Measurements from ENCODE around the gene WEE2.
"Not testable (repeated sequence)": the region's sequence is repeated elsewhere in the genome, so short reads cannot be mapped to it uniquely, and the experiment has no call there.

WEE2 gene

DNA sequence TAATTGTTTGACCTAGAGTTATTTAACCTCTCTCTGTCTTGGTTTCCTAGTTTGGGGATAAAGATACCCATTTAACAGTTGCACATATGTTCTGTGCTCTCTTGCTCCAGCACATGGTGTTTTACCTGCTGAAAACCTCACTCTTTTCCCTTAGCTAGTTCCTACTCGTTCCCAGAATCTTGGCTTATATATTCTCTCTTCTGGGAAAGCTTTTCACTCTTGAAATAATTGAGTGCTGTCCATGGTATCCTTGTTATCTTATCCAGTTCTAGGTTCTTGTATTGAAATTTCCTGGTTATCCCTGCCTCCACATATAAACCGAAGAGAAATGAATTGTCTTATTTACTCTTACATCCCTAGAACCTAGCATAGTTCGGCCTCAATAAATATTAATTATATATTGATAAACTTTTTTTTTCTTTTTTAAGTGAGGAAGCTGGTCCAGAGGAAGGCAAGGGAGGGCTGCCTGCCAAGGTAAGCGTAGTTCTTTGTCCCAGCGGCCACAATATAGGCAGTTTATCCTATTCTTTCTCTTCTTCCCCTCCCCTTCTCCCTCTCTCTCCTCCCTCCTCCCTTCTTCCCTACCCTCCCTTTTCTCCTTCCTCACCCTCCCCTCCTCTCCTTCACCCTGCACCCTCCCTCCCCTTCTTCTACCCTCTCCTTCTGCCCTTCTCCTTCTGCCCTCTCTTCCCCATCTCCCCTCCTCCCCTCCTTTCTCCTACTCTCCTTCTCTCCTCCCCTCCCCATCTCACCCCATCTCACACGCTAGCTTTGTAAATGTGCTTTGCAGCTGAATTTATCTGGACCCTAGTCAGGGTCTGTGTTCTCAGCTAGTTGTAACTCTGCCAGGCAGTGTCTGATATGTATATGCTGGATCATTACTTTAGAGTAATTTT is 7.9 kb downstream of the WEE2 start:
- DNase-seq = no peak

DNA sequence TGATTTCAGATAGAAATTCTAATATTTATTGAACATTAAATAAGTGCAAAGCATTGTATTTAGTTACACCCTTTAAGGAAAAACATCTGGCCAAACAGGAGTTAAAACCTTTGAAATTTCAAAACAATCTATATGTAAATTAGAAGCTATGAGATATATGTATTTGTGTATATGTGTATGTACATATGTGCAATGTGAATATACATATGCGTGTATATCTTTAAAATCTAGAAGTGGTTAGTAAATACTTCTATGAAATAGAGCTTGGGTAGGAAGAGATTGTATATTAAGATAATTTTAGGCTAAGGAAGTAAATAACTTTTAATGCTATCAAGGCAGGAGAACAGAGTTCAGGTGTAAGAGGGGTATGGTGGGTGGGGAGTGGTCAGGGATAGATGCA is 9.3 kb downstream of the WEE2 start:
- no peak for DNase-seq

DNA sequence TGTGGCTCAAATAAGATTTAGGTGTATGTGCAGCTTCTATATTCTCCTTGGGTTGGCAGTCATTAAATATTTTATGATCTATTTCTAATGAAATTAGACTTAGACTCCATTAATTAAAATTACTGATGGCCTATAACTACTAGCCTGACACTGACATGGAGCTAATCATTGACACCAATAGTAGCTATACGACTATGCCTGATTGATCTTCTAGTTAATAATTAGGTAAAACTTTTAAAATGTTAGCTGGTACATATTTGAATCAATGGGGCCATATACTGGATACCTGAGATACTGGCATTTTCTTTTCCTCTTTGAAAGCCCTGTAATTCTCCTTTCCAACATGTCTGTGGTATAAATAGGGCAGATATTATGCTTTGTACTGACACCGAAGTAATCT is 14.4 kb downstream of the WEE2 start:
- DNase-seq = no peak

DNA sequence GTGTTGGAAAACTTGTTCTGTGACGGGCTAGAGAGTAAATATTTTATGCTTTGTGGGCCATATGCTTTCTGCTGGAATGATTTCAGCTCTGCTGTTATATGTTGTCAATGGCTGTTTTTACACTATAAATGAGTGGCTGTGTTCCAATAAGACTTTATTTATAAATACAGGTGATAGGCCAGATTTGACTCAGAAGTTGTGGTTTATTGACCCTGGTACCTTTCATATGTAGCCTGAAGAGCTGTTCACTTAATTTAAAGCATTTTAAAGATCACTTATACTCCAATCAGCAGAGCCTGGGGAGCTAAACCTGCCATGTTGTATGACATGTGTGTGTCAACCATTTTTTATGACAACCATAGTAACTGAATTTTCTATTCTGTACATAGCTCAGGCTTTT is 20.9 kb downstream of the WEE2 start:
- DNase-seq = no peak

DNA sequence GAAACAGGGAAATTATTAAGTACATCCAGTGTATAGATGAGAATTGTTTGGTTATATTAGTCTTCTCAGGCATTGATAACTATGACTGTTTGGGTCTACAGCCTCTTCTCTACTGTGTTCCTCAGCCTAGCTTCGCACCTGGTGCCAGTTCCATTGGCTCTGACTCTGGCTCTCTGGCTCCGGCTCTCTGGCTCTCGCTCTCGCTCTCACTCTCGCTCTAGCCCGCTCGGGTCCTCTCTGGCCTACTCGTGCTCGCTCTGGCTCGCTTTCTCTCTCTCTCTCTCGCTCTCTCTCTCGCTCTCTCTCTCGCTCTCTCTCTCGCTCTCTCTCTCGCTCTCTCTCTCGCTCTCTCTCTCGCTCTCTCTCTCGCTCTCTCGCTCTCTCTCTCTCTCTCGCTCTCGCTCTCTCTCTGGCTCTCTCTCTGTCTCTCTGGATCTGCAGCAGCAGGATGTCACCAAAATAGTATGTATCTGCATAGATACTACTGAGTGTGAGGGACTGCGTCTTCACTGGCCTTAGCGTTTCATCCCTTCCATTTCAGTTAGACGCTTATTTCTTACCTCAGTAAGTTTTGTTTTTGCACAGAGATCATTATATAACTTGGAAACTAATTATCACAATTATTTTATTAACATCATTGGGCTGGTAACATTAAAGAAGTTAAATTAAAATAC is 23.5 kb downstream of the WEE2 start:
- DNase-seq = no peak

DNA sequence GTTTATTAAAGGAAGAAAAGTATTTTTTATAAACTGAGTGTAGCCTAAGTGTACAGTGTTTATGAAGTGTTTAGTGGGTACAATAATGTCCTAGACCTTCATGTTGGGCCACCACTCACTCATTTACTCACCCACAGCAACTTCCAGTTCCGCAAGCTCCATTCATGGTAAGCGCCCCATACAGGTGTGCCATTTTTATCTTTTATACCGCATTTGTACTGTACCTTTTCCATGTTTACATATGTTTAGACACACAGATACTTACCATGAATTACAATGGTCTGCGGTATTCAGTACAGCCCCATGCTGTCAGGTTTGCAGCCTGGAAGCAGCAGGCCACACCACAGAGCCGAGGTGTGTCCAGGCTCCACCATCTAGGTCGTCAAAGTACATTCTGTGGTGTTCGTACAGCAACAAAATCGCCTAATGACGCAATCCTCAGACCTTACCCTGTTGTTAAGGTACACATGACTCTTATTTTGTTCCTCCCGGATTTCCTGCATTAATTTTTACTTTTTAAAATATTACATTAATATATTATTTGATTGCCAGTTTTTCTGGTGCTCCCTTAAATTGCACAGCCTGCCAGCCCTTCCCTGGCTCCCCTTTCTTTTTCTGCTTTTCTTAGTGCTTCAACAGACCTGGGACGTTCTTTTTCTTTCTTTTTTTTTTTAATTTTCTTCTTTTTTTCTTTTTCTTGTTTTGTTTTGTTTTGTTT is 29.1 kb downstream of the WEE2 start:
- DNase-seq = no peak

DNA sequence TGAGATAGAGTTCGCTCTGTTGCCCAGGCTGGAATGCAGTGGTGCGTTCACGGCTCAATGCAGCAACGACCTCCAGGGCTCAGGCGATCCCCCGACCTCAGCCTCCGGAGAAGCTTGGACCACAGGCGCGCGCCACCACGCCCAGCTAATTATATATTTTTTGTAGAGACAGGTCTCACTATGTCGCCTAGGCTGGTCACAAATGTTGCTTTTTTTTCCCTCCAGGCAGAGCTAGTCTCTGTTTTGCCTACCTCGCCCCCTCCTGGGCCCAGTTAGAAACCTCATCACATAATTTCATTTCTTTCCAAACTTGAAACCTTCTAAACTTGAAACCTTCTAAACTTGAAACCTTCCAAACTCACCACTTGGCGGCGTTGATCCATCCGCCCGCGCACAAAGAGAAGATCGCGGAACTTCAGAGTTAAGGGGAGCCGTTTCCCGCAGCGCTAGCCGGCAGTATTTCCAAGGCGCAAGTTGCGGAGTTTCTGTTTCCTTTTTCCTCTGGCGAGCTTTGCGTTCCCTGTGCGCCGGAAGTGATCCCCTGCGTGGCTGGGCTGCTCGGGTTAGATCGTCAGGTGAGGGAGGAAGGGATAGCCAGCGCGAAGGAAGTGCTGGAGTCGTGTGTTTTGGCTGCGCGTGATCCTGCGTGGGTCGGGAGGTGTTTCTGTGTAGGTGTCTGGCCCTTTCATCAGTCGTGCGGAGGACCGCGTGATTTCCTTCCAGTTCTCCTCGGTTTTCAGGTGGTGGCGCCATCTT is 29.9 kb downstream of the WEE2 start, which contains the start of gene SSBP1:
SSBP1 (plus strand) TSS at position 523 of the 756 bp plus-strand sequence. CDS start 809 bp downstream, outside the sequence.
- DNase-seq = peak; percentile 96

DNA sequence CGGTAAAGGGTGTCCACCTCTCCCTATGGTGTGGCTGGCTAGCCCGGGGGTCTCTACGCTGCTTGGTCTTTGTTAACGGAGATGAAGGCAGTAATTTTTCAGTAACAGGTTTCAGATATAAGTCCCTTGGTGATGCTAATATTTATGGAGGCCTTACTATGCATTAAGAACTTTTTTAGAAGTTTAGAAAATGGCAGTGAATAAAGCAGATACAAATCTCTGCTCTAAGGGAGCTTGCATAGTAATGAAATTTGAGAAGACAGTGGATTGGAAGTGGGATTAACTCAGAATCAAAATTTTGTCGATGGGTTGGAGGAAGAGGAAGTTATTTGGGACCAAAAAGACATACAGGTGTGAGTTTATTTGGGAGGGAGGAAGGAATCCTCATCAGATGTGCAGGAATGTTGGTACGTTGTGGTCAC is 30.4 kb downstream of the WEE2 start:
- DNase-seq = no peak

DNA sequence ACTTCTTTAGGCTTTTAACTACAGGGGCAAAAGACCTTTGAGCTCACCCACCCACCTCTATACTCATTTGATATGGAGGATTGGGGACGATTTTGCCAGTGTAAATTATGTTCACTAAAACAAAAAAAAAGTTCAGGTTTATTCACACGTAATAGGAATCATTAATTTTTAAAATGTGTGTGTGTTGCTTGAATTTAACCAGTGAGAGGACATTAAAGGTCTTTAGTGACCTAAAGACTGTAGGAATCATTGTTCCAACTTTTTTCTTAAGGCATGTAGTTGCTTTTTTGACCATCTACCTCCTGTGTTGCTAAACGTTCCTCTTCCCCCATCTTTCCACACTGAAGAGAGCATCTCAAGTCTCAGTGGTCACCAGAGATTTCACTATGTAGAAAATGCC is 31.1 kb downstream of the WEE2 start:
- no peak for DNase-seq

DNA sequence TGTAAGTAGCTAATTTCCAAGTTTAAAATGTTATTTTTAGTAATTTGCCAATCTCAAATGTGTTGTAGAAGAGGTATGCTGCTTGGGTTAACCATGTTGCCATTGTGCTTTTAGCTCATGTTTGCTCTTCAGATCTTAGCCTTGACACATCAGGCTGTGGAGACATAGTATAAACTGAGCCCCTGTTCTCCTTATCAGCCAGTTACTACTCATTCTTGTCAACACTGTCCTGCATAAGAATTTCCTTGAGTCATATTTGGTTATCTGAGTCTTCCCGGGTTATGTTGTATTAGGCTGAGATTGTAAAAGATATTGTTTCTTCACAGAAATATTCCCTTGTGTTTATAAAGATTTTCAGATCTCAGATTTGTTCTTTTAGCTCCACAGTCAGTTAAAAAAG is 34.1 kb downstream of the WEE2 start:
- DNase-seq = no peak

DNA sequence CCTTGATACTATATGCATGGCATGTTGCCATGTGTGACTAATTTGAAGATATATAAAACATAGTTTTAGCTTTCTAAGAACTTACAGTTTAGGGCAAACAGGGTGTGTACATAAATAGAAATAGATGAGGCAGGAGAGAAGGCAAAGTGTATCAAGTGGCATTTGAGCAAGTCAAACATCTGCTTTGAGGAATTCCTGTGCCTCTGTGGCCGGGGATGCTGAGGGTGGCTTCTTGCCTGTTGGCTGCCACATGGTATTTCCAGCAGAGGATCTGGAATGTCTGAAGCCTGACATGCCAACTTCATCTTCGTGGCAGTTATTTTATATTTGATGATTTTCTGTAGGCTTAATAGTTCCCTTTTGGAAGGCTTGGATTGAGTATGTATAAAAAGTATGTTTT is 36.0 kb downstream of the WEE2 start:
- no peak for DNase-seq

DNA sequence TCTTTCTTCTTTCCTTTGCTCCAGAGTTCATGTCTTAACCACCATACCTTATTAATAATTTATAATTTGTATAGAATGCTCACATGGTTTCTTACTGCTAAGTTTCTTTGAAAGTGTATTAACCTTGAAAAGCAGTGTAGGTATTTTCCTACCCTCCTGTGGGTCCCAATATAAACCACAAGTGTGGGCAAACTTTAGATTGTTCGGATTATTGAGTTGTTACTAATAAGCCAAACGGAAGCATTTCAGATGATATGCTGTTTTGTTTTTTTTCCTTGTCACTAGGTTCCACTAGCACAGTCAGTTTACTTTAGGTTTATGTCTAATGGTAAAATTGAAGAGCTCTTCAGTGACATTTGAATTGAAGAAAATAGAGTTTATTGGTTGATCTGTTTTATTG is 40.2 kb downstream of the WEE2 start:
- DNase-seq = no peak

DNA sequence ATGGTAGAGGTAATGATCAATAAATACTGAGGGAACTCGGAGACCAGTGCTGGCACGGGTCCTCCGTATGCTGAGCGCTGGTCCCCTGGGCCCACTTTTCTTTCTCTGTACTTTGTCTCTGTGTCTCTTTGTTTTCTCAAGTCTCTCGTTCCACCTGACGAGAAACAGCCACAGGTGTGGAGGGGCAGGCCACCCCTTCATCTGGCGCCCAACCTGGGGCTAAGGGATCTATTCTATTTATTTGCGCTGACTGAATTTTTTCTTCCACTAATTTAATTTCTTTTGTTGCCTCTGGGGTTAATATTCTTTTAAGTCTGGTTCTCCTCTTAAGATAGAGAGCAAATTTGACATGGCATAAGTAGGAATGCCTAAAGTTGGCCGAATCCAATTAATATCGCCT is 43.8 kb downstream of the WEE2 start:
- not testable (repeated sequence) for DNase-seq

DNA sequence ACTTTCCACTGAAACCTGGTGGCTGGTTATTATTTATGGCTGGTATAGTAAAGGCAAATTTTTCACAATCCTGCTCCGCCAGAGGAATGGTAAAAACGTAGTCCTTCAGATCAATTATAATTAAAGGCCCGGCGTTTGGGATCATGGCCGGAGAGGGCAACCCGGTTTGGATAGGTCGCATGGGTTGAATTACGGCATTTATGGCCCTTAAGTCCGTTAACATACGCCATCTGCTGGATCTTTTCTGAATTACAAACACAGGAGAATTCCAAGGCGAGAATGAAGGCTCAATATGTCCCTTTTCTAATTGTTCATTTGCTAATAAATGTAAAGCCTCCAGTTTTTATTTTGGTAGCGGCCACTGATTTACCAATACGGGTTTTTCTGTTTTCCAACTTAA is 44.5 kb downstream of the WEE2 start:
- no peak for DNase-seq

DNA sequence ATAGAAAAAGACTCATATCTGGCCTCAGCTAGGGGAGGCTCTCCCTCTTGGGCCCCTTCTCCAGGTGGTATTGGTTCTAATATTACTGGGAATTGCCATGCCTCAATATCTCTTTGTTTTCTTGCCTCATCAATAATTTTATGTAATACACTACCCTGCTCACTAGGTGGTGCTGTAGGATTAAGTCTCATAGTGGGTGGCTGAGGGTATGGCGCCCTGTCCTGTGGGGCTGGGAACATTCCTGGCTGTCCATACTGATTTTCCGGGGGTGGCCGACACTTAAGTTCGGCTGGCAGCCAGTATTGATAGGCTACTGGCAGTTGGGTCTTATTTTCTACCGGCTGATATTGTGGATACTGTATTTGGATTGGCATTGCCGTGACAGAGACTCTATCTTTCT is 46.8 kb downstream of the WEE2 start:
- no peak for DNase-seq

DNA sequence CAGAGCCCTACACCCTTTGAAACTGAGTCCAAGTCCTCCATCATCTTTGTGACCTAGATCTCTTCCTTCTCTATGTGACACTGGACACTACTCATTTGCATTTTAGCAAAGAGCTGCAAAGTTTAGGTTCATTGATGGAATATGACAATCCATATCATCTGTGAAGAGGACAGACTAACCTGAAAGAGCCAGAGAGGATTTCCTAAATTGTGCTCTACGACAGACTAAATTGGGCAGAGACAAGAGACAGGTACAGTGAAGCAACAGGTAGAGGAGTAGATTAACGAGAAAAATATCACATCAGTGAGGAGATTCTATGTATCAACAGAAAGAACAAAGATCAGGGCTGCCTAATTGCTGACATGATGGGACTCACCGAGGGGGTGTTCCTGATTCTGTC is 55.6 kb downstream of the WEE2 start, which contains the start of gene TAS2R3:
TAS2R3 (plus strand) TSS at position 301 of the 400 bp plus-strand sequence; CDS start at position 363, 62 bp downstream.
- no peak for DNase-seq

DNA sequence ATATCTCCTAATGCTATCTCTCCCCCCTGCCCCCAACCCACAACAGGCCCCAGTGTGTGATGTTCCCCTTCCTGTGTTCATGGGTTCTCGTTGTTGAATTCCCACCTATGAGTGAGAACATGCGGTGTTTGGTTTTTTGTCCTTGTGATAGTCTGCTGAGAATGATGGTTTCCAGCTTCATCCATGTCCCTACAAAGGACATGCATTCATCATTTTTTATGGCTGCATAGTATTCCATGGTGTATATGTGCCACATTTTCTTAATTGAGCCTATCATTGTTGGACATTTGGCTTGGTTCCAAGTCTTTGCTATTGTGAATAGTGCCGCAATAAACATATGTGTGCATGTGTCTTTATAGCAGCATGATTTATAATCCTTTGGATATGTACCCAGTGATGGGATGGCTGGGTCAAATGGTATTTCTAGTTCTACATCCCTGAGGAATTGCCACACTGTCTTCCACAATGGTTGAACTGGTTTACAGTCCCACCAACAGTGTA is 62.0 kb downstream of the WEE2 start:
- DNase-seq = not testable (repeated sequence)

DNA sequence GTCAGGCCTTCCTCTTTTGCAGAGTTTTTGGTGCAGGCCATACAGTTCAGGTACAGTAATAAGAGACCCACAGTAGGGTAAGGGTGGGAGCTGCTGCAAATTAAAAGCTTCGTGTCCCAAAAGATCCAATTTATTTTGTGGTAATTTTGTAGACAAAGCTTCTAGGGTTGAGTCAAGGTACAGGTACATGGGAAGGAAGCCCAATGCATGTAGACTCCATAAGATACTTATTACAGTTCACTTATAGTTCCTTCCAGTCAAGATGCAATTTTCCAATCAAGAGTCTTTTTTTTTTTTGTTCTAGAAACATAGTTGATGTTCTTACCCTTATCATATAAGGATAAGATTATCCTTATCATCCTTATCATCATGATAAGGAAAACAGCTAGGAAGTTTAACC is 68.2 kb downstream of the WEE2 start, which contains the start of gene TAS2R4:
TAS2R4 (plus strand) TSS at position 301 of the 400 bp plus-strand sequence. CDS start 1,815 bp downstream, outside the sequence.
- DNase-seq = no peak

Measured in right forelimb (tissue), 1 donor.